Activated gamma-delta T cell (primary cell): Measurements from ENCODE around the gene TMEM181.
"Not testable (repeated sequence)": the region's sequence is repeated elsewhere in the genome, so short reads cannot be mapped to it uniquely, and the experiment has no call there.

Source experiments
- DNase-seq: peaks from one replicate; lab custom pipeline; 2025; lab: John Stamatoyannopoulos, UW

The TMEM181 gene

DNA sequence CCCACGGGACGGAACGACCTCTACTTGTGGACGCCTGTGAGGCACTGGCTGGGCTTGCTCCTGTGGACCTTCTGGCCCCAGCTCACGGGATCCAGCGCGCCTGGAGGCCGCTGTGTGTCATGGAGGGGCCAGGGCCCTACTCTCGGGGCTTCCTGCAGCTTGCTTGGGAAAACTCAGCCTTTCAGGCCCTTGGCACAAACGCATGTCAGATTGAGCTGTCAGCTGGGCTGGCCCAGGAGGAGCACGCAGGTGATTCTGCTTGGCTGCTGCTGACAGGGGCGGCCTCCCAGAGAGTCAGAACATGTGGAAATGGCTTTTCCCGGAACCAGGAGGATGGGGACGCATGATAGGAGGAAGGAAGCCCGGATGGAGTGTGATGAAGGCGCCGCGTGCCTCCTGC, 39.7 kb downstream of the TMEM181 start:
- DNase-seq: no peak

DNA sequence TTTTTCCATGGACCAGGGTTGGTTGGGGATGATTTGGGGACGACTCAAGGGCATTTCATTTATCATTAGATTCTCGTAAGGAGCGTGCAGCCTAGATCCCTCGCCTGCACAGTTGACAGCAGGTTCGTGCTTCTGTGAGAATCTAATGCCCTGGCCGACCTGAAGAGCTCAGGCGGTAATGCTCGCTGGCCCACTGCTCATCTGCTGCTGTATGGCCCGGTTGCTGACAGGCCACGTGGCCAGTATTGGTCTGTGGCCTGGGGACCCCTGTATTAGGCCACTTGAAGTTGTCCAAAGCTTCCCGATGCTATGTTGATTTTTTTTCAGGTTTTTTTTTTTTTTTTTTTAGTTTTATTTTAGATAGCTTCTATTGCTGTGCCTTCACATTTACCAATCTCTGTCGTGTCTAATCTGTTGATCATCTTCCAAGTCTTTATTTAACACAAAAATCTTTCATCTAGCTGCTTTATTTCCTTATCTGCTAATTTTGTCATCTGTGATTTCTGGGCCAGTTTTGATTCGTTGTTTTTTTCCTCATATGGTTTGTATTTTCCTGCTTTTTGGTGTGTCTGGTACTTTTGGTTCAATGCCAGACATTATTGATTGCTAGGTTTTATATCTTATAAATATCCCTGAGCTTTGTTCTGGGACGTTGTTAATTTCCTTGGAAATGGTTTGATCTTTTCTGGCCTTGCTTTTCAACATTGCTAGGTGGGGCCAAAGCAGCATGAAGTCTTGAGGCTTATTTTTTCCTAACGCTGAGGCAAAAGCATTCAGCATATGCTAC, 43.6 kb downstream of the TMEM181 start:
- DNase-seq: no peak

DNA sequence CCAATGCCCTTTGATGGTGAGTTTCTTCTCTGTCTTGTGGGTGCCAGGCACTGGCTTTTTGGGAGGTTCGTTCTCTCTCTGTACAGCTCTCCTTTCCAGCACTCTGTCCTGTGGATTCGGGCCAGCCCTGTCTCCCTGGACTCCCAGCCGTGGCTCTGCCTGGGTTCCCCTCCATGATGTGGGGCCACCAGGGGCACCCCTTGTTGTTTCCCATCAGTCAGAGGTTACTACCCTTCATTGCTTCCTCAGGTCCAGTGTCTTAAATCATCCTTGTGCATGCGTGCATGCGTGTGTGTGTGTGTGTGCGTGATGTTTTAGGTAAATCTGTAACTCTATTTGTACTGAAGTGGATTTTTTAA, 44.1 kb downstream of the TMEM181 start:
- DNase-seq: no peak

DNA sequence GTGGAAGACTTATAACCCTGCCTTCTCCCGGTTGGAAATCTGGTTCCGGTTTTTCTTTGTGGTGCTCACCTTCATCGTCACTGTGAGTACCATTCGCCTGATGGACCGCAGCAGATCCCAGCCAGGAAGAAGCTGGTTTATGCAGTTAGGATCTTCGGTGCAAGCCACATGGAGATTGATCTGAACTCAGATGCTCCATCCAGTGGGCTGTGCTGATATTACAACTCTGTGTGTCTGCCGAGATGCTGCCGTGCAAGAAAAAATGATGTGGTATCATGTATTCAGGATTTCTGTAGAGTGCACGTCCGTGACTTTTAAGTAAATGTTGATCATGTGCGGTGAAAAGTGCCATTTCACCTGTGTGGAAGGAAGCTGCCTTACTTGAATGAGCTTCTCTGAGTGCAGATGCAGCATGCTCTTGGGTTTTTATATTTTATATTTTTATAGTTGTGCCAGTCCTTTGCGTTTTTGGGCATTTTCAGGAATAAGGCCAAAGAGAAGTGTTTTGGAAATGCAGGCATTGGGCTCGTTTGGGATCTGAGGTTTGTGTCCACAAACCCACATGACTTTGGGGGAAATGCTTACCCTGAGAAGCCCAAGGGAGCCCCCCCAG, 45.5 kb downstream of the TMEM181 start:
- DNase-seq: no peak

DNA sequence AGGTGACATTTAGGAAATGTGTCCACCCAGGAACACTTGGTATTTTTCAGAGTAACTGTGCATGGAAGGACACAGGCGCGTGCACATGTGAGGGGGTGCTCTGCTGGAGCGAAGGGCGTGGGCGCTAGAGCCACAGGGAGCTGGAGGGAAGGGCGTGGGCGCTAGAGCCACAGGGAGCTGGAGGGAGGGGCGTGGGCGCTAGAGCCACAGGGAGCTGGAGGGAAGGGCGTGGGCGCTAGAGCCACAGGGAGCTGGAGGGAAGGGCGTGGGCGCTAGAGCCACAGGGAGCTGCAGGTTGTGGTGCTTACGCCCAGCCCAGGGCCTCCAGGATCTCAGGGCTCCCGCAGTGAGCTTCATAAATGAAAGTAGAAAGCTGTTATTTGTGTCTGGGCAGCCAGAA, 46.1 kb downstream of the TMEM181 start:
- not testable (repeated sequence) for DNase-seq

DNA sequence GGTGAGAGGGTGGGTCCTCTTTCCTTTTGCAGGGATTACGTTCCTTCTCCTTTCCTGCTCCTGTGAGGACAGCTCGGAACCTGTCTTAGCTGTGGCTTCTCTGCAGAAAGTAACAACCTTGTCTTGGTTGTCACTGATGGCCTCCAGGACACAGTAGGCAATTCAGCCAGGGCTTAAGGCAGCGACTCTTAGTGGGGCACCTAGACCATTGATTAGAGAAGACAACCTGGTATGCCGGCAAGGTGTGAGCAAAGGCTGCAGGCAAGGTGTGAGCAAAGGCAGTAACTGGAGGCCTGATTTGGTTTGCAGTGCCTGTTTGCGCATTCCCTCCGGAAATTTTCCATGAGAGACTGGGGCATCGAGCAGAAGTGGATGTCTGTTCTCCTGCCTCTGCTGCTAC, 47.0 kb downstream of the TMEM181 start:
- DNase-seq: no peak

DNA sequence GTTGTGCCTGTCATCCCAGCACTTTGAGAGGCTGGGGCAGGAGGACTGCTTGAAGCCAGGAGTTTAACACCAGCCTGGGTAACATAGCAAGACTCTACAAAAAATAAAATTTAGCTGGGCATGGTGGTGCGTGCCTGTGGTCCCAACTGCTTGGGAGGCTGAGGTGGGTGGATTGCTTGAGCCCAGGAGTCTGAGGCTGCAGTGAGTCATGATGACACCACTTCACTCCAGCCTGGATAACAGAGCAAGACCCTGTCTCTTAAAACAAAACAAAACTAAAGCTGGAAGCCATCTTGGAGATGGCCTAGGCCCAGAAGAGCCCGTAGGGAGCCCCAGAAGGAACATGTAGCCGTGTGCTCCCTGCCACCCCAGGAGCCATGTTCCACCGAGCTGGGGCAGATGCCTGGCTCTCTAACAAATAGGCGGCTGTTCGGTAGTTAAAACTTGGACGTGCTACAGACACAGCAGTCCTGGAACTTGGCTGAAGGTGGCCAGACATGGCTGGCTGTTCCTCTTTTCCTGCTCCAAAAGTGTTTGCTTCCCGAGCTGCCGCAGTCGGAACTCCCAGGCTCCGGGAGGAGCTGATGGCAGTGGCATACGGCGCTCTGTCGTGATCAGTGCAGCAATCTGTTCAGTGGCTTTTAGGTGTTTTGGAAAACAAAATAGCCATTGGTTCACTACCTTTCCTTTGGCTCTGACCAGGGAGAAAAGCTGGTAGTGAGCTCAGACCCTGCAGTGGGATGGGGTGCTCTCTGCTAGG, 47.7 kb downstream of the TMEM181 start:
- DNase-seq: no peak

DNA sequence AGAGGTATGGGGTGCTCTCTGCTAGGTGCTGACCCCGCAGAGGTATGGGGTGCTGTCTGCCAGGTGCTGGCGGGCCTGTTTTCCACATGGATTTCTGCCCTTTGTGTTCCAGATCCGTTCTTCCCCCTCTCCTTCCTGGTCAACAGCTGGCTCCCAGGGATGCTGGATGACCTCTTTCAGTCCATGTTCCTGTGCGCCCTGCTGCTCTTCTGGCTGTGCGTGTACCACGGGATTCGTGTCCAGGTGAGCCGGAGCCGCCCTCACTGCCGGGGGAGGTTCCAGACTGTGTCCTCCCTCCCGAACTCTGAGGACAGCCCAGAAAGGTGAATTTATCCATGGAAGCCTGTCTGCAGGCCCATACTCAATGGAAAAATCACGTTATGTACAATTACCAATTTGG, 48.3 kb downstream of the TMEM181 start:
- DNase-seq: no peak

DNA sequence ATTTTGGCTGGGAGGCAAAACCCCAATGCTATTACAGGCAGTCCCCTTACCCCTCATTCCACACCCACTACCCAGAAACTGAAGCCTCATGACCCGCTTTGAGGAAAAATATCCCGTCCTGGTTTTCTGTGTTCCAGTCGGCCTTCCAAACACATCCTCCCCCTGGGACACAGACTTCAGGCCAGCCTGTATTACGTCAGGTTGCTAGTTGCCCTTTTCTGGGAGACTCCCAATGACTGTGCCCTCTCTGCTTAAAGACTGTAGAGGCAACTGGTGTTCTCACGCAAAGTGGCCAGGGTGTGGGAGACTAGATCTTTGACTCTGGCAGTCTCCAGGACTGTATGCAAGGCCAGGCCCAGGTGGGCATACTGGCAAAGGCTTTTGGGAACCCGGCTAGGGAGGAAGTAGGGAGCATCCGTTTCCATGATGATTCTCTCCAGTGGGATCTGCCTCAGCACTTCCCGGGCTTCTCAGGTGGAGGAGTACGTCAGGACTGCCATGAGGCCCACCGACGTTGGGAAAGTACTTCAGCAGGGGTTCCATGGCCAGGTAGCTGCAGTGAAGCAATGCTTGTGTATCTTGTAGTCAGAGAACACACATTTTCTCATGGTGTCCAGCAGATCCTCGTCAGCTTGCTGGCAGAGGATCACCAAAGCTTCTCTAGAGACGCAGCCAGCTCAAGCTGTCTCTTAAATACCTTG, 49.7 kb downstream of the TMEM181 start:
- DNase-seq: no peak

DNA sequence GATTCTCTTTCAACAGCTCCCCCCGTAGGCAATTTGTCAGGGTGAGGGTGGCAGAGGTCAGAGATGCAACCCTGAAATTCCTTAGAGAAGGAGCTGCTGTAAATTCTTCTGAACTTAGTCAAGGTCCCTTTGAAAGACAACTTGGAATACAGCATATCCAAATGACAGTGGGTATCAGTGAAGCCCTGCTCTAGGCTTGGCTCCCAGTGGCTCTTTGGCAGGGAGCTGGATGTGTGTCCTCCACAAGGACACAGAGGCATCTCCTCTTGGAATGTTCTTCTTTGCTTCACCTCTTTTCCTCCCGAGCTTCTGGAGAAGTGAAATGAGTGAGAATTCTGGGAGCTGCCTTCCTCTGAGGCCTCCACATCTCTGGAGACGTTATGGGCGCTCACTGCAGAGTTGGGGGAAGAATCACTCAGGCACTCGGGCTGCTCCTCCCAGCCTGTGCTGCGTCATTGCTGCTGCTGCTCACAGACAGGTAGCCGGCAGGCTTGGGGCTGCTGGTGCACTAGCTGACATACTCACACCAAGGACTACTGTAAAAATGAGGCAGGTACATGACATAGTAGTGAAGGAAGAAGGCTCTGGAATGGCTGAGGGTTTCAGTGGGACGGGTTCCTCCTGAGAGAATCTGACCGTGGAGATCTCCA, 50.6 kb downstream of the TMEM181 start:
- DNase-seq: no peak

DNA sequence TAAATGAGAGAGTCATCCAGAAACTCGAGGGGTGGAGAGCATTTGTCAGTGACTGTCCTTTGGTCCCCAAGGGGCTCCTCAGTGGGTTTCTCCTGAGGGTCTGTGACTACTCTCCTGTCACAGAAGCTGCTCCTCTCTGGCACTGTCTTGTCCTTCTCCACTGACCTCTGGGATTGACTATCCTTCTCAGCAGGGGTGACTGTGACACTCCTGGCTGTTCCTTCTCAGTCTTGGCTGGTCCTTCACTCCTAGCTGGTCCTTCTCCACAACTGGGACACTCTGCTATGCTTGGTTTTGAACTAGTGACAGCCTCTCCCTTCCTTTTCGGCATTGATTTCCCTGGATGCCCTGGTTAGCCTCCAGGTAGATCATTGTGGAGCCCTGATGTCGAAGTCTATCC, 51.1 kb downstream of the TMEM181 start:
- DNase-seq: no peak

DNA sequence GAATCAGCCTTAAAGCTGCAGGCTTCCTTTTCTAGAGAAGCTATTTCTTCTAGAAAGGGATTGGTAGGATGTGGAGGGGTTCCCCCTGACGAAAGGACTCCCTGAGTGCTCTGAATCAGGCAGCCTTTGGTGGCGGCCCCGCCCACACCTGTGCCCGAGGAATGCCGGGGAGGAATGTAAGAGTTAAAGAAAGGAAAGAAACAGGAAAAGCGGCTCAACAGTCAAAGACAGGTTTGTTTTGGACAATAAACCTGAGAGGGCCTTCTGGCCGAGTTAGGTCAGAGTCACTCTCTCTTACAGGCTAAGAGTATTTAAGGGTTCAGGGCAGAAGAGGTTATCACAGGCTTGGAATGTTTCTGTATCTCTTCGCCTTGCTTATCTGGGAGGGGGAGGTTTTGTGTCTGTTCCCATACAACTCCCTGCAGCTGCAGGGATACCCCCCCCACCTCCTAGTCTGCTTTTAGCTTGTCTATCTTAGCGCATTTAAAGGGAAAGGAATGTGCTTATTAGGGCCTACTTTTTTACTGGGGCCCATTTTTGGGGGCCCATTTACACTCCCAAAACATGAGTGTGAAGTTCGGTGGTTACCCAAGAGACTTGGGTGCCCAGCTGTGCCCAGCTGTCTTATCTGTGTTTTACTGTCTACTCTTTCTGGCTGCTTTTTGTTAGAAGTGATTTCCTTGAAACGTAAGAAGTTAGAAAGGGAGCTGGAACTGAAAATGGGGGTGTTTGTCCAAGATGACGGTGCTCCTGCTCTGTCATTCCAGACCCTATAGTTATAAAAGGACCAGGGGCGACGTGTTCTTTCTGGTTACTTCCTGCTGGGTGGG, 51.9 kb downstream of the TMEM181 start:
- DNase-seq: no peak

DNA sequence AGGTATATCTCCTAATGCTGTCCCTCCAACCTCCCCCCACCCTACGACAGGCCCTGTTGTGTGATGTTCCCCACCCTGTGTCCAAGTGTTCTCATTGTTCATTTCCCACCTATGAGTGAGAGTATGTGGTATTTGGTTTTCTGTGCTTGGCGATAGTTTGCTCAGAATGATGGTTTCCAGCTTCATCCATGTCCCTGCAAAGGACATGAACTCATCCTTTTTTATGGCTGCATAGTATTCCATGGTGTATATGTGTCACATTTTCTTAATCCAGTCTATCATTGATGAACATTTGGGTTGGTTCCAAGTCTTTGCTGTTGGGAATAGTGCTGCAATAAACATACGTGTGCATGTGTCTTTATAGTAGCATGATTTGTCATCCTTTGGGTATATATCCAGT, 54.7 kb downstream of the TMEM181 start:
- not testable (repeated sequence) for DNase-seq

DNA sequence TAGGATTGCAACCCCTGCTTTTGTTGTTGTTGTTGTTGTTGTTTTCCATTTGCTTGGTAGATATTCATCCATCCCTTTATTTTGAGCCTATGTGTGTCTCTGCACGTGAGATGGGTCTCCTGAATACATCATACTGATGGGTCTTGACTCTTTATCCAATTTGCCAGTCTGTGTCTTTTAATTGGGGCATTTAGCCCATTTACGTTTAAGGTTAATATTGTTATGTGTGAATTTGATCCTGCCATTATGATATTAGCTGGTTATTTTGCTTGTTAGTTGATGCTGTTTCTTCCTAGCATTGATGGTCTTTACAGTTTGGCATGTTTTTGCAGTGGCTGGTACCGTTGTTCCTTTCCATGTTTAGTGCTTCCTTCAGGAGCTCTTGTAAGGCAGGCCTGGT, 58.4 kb downstream of the TMEM181 start:
- DNase-seq: not testable (repeated sequence)

DNA sequence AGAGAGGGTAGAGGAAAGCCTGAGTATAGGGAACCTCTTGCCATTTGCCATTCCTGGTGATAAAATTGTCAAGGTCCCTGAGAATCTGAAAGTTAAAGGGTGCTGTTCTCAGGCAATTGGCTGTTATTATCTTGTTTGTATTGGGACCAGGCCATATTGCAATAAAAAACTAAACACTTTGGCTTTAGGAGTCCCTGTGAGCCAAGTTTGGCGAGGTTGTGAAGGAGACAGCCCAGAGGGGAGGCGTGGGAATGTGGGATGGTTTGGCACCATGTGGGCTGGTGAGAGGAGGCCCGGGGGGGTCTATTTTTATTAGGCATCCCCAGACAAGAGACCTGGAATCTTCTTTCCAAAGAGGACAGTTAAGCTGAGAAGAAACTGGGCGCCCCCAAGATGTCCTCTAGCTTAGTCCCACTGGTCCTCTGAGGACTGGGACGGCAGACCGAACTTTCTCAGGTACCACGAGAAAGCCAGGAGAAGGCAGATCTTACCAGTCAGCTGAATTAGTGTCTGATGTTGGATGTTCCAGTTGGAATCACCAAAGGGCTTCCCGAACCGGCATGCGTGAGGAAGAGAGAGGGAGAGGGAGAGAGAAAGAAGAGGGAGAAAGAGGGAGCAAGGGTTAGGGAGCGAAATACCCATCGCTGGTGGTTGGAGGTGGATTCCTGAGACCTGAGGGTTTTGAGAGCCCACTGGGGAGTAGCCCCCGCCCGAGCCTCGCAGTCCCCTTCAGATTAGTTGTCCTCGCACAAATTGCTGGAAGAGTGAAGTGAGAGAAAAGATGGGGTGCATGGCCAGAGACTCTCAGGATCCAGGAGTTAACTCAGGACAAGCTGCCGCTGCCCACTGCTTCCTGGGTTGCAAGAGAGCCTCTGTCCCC, 60.3 kb downstream of the TMEM181 start:
- no peak for DNase-seq

DNA sequence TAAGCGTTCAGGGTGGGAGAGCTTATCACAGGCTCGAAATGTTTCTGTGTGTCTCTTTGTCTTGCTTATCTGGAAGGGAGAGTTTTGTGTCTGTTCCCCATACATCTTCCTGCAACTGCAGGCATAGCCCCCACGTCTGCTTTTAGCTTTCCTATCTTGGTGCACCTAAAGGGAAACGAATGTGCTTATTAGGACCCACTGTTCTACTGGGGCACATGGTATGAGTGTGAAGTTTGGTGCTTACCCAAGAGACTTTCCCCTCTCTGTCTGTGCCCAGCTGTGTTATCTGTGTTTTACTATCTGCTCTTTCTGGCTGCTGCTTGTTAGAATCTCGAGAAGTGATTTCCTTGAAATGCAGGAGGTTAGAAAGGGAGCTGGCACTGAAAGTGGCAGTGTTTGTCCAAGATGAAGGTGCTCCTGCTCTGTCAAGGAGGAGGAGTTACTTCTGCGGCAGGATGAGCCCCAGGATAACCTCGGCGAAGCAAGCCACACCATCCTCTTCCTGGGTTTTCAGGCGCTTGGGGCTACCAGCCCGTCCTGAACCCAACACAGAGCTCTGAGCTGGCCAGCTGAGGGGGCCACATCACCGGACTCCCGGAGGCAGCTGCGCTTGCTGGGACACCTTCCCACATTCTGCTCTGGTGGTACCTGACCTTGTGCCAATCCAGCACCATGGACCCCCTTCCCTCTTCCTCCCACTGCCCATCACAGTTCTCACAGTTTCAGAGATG, 61.2 kb downstream of the TMEM181 start:
- DNase-seq: no peak

DNA sequence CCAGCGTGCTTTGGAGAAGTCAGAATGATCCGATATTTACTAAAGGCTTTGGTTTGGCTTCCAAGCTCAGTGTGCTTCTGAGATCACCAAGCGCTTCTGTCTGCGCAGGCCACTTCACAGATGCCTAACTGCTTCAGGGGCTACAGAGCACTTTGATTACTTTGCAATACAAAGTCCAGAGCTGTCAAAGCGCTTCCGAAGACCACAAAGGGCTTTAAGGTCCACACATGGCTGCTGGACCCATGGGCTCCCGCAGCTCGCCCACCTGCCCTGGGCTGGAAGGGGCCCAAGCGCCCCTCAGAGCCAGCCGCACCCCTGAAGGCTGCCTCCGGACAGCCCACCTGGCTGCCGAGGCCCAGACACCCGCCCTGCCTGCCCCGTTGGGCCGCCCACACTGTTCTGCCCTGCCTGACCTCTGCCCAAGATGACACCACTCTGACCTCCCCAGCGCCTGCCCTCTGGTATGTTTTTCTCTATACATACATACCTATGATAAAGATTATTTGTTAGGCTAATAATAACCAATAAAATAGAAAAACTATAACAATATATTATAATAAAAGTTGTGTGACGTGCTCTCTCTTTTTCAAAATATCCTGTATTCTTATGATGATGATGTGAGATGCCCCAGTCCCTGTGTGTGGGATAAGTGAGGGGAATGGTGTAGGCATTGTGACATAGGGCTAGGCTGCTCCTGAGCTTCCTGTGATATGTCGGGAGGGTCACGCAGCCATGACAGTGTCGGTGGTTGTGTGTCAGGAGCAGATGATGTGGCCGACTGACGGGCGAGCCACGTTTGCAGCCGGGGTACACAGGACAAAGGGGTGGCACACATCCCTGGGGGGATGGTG, 62.0 kb downstream of the TMEM181 start:
- DNase-seq: no peak

DNA sequence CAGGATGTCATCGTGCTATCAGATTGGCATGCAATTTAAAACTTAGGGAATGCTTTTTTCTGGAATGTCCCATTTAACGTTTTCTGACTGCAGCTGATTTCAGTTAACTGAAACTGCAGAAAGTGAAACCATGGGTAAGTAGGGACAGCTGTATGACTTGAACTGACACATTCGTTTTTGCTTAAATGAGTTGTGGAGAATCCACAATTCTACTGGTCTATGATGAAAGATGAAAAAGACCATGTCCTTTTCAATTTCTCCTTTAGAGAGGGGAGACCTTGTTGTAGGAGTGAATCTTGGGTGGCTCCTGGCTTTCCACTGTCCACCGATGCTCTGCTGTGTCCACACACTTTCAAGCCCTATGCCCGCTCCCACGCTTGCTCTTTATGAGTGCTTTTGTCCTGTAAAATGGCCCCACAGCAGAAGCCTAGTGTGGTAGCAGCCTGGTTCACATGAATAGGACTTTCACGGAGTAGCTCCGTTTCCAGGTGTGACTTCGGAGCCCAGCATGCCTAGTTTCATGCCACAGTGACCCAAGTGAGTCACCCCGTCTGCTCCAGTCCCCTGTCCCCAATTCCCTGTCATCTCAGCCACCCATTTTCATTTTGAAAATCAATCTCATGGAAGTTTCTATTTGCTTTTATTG, 62.8 kb downstream of the TMEM181 start:
- no peak for DNase-seq
